Islet precursor cell (in vitro differentiated cells): Measurements from ENCODE around the gene DOP1A.

Experiments used
- DNase-seq: peaks from one replicate; pipeline ENCODE4 v3.0.0-alpha.2; 2018

DOP1A gene, protein sequence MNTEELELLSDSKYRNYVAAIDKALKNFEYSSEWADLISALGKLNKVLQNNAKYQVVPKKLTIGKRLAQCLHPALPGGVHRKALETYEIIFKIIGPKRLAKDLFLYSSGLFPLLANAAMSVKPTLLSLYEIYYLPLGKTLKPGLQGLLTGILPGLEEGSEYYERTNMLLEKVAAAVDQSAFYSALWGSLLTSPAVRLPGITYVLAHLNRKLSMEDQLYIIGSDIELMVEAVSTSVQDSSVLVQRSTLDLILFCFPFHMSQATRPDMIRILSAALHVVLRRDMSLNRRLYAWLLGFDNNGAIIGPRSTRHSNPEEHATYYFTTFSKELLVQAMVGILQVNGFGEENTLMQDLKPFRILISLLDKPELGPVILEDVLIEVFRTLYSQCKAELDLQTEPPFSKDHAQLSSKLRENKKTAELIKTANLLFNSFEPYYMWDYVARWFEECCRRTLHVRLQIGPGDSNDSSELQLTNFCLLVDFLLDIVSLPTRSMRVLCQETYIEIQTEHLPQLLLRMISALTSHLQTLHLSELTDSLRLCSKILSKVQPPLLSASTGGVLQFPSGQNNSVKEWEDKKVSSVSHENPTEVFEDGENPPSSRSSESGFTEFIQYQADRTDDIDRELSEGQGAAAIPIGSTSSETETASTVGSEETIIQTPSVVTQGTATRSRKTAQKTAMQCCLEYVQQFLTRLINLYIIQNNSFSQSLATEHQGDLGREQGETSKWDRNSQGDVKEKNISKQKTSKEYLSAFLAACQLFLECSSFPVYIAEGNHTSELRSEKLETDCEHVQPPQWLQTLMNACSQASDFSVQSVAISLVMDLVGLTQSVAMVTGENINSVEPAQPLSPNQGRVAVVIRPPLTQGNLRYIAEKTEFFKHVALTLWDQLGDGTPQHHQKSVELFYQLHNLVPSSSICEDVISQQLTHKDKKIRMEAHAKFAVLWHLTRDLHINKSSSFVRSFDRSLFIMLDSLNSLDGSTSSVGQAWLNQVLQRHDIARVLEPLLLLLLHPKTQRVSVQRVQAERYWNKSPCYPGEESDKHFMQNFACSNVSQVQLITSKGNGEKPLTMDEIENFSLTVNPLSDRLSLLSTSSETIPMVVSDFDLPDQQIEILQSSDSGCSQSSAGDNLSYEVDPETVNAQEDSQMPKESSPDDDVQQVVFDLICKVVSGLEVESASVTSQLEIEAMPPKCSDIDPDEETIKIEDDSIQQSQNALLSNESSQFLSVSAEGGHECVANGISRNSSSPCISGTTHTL (N-terminal part only)

GRCh38 chr6:83067448-83068439 is at the start of gene DOP1A:
DOP1A (plus strand) TSS chr6:83067671; CDS start chr6:83096978, 29,307 bp downstream.
- peak; percentile 97 for DNase-seq

- DNase-seq: no peak
Measured at GRCh38 chr6:83019741-83020140, 47.7 kb upstream of the DOP1A start.

DNA sequence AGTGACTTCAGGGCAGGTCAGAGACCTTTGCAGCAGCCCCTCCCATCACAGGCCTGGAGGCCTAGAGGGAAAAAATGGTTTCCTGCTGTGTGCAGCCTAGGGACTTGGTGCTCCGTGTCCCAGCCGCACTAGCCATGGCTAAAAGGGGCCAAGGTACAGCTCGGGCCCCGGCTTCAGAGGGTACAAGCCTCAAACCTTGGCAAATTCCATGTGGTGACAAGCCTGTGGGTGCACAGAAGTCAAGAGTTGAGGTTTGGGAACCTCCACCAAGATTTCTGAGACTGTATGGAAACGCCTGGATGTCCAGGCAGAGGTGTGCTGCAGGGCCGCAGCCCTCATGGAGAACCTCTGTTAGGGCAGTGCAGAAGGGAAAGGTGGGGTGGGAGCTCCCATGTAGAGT is 35.8 kb upstream of the DOP1A start:
- no peak for DNase-seq

DNA sequence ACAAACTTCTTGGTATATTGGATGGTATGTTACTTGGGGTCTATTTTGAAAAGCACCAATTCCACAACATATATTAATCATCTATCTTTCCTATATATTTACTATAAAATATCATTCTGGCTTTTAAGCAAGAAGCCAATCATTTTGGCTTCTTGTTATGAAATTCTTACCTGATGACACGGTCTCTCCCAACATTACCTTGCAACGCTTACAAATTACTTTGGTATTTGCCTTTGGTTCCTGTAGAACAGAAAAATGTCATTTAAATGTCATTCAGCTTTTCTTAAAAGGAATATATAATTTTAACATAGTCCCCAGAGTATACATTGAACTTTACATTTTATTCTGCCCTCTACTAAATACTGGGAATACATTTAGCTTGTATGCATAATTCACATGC is 29.2 kb upstream of the DOP1A start:
- DNase-seq: no peak

- no peak for DNase-seq
Measured at GRCh38 chr6:83042467-83043053, 24.9 kb upstream of the DOP1A start.

DNA sequence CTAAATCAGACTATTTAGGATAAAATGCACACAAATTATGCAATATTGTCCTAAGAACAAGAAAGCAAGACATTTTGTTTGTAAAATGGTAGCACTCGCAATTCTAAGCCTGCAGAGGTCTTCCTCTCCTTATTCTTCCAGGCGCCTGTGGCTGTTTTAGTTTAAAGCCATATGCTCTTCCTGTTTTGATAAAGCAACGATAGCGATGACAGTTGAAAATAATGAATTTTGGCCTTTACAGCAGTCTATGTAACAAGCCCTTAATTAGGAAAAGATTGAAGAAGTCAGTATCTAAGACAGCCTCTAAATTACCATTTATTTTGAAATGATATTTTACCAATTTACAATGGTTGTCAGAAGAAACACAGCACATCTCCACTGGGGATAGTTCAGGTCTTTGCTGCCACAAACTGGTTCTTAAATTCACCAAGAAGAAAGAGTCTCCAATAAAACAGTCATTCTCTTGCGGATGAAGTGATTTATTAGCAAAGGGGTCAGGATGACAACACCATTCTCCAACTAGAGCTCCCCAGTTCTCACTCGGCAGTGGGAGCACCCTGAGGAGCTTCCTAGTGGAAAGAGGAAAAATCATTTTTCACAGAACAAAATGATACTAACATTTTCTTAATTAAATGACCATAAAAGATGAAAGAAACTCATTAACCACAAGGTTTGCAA is 23.2 kb upstream of the DOP1A start:
- no peak for DNase-seq

GRCh38 chr6:83047065-83047754 is 20.3 kb upstream of the DOP1A start:
- DNase-seq: peak; percentile 72

- DNase-seq: no peak
Measured at GRCh38 chr6:83051377-83052172, 15.9 kb upstream of the DOP1A start.

DNA sequence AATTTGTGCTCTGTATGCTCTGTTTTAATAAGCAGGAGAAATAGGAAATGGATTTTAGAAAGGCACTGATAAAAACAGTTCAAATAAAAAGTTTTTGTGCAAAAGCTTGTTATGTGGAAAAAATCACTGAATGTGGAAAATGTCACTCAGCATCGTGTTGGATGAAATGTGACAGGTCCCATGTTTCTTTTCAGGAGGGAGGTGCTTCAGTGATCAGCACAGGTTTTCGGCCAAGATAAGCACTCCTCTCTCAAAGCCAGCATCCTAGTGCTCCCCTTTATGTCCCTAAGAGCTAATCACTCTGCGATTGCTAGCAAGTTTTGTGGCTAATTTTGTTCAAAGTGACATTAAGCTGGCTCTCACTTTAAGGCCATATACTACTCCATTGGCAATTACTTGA is 13.8 kb upstream of the DOP1A start:
- no peak for DNase-seq

- DNase-seq: peak; percentile 64
Measured at GRCh38 chr6:83055366-83055964, 12.0 kb upstream of the DOP1A start.

DNA sequence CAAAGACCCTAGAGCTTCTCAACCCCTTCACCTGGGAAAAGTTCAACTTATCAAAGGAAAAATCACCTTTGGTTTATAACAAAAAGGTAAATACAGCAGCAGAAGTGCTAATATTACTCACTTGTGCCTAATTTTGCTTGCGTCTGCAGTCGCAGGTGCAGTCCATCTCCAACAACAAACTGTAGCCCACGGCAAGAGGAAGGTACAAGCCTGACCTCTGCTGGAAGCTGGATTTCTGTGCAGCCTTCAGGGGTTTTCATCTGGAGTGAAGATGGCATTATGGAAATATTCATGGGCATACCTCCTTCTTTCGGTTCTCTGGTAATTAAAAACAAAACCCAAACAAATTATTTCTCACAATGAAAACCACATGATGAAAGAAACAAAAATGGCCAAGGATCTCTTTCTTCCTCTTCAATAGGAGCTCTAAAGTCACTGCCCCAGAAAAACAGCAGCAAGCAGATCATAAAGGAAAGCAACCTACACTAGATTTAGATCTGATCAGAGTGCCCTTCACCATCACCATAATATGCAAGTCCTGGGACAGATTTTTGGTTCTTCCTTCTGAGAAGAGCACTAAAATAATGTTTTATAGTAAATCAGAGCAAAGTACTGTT is 9.7 kb upstream of the DOP1A start:
- DNase-seq: peak; percentile 73

GRCh38 chr6:83061190-83061589 is 6.3 kb upstream of the DOP1A start:
- no peak for DNase-seq

- DNase-seq: no peak
Measured at GRCh38 chr6:83062225-83062624, 5.2 kb upstream of the DOP1A start.

DNA sequence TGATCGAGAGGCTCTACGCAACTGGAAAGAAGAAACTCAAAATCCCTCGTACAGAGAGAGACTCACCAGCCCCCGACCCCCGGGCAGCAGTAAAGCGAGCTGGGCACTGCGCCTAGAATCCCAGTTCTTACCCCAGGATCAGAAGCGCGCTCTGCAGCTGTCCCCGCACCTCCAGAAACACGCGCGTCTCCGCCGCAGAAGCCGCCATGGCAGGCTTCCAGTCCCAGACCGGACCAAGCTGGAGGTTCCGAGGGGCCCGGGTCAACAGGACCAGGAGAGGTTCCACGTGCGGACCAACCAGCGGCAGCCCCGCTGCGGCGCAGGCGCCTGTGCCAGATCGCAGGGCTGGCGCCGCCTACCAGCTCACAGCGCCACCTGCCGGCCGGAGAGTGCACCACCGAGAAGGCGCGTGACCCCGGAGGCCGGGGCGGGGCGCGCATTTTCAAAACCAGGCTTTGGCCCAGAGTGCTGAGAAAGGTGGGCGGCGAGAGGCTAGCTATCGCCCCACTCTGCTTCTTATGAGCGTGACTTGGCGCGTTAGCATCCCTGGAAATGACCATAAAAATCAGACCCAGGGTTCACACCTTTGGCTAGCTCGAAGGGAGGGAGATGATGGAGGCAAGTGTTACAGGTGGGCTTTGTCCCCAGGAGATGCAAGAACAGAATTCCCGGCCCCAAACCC is 1.8 kb upstream of the DOP1A start, which contains the start of gene UBE3D:
UBE3D (minus strand) TSS at position 331 of the 682 bp plus-strand sequence; CDS start at position 208, 123 bp downstream.
- DNase-seq: peak; percentile 94

DNA sequence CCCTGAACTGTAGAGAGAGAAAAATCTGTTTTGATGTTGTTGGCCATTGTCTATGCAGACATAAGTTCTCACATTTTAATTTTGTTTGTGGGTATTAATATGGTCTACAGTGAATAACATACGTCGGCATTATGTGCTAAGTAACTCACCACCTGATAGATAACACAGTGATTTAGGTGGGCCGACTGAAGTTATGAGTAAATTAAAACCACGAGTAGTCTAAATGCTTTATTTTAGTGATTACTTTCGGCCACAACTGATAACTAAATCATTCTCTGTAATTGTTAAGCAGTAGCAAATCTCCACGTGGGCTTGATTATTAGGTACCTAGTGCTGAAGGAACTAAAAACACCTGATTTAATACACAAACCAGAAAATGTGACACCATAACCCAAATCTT is 1.1 kb downstream of the DOP1A start:
- DNase-seq: no peak

- DNase-seq: no peak
Measured at GRCh38 chr6:83069633-83070032, 2.2 kb downstream of the DOP1A start.

DNA sequence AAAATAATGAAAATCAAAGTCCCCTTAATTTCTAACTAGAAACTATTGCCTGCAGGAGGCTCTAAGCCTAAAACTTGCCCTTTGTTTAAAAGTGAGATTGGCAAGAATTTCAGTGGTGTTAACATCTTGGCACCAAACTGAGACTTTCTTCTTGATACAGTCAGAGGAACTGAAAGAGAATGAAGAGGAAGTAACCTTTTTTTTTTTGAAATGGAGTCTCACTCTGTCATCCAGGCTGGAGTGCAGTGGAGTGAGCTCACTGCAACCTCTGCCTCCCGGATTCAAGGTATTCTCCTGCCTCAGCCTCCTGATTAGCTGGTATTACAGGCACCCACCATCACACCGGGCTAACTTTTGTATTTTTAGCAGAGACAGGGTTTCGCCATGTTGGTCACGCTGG is 3.6 kb downstream of the DOP1A start:
- no peak for DNase-seq

DNA sequence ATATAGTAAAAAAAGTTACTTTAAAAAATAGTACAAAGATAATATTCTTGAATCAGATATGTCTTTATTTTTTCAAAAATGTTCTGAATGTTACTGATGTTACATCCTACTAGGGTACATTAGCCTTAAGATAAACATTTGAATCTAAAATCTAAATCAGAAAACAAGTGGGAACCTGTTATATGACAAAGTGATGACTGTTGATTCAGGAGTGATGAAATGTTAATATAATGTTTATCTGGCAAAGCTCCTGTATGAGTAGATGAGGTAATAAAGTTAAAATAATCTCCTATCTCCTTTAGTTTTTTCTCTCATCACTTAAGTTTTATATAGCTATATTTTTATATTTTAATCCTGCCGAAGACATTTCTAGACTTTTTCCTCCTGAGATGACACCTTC is 4.2 kb downstream of the DOP1A start:
- no peak for DNase-seq
